Right lobe of liver (tissue), 6 donors: ENCODE measurements around the gene UNC13B. TPM values are rescaled to one million over a fixed set of nuclear protein-coding genes. Genes with fewer than 3 reads are reported as not detected.

Experiments used
- ATAC-seq, 4 donors: fragments of 200-7000 bp; cut with Tn5 transposase; one replicate each; pipeline ENCODE4 v1.9.1; 2020; ENCODE audit warnings: mild to moderate bottlenecking in 4 of 4, moderate library complexity in 4 of 4
- DNase-seq, 3 donors: peaks; one replicate each; pipeline ENCODE4 v3.0.0-alpha.2; 2020
- H3K27ac ChIP-seq, 3 donors: fragments of 200-600 bp; one replicate each; pipeline ENCODE4 v1.8.0; 2022
- H3K27me3 ChIP-seq, 2 donors: fragments of 200-600 bp; one replicate each; pipeline ENCODE4 v1.8.0; 2022
- H3K36me3 ChIP-seq, 4 donors: fragments of 200-600 bp; sonication (generic) in 1 of 4; one replicate each; pipeline versions ENCODE4 v1.5.1 to v1.8.0; 2017 to 2022; ENCODE audit warnings: control low read depth in 1 of 4
- H3K4me1 ChIP-seq, 4 donors: fragments of 200-600 bp; sonication (generic) in 1 of 4; one replicate each; pipeline versions ENCODE4 v1.5.1 to v1.8.0; 2017 to 2022; ENCODE audit warnings: control low read depth in 1 of 4
- H3K4me3 ChIP-seq, 3 donors: fragments of 200-600 bp; one replicate each; pipeline ENCODE4 v1.8.0; 2022
- H3K9me3 ChIP-seq, 4 donors: fragments of 200-600 bp; sonication (generic) in 1 of 4; one replicate each; pipeline versions ENCODE4 v1.5.1 to v1.8.0; 2017 to 2022; ENCODE audit warnings: control low read depth in 1 of 4
- POLR2A ChIP-seq: fragments of 450-650 bp; IDR thresholded peaks from one replicate; pipeline ENCODE4 v1.6.1; 2017; ENCODE audit warnings: antibody characterized with exemption, mild to moderate bottlenecking
- WGBS: methylation state at CpG from one replicate; pipeline ENCODE4 v1.1.6; 2018; ENCODE audit warnings: low coverage, low lambda C conversion rate; ENCODE audit not compliant: insufficient coverage; ENCODE audit errors: missing lambda C conversion rate; 5-methylcytosine and 5-hydroxymethylcytosine counted together
- intact Hi-C, 2 donors: fragments of 100-400 bp; cut with DNase I; formaldehyde crosslinking; loops; one replicate each; pipeline versions ENCODE4 v1.11.2 to v1.14.1; 2022
- total RNA-seq, 6 experiments: library from RNA; depleted of rRNA in 2 of 6; stranded (reverse); fragments of >200 nt in 2 of 6; fragmentation: NEBNext Ultra II Directional in 3 of 6; extraction: Animal tissue kit (Norgen Biotek cat#: 25700) in 3 of 6; gene quantifications; one replicate each; pipeline versions ENCODE4 v1.1.0 to v1.2.4, GENCODE V29; 2016 to 2023
- TF ChIP-seq, protein P1 (sequence below), 4 donors: fragments of 200-600 bp in 3 of 4; fragments of 450-650 bp in 1 of 4; IDR thresholded peaks; one replicate each; pipeline versions ENCODE4 v1.5.1 to v1.8.0; 2016 to 2022; ENCODE audit warnings: antibody characterized with exemption in 4 of 4, mild to moderate bottlenecking in 2 of 4
- donor health status: DM: no; HTN: yes; CAD: no.
- donor health status: DM: no; HTN: no; CAD: no.
- donor health status: DM: no; HTN: no; CAD: no.
- donor health status: DM: no; HTN: yes; CAD: no.
- donor health status: DM: no; HTN: yes; CAD: no.

UNC13B gene
- total RNA-seq, 6 experiments from 2014 or later, result 14.5 to 23.0 (median 20.7) TPM

DNA sequence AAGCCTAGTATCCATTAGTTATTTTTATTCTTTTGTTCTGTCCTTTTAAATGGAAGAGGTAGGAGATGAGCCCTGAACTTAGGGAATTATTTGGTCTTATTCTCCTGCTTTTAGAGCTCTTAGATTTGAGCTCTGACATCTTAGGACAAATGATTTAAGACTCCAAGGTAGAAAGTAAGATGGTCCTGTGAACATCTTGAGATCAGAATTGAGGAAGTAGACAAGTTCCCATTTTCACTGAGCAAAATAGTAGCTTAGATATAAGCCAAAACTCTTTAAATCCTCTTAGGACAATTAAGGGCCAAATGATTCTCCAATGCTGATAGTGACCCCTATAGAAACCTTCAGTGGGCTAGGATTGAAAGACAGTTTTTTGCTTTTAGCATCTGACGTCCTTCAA is 275.1 kb downstream of the UNC13B start:
- no peak for TF ChIP-seq POLR2A
- TF ChIP-seq, protein P1, sequence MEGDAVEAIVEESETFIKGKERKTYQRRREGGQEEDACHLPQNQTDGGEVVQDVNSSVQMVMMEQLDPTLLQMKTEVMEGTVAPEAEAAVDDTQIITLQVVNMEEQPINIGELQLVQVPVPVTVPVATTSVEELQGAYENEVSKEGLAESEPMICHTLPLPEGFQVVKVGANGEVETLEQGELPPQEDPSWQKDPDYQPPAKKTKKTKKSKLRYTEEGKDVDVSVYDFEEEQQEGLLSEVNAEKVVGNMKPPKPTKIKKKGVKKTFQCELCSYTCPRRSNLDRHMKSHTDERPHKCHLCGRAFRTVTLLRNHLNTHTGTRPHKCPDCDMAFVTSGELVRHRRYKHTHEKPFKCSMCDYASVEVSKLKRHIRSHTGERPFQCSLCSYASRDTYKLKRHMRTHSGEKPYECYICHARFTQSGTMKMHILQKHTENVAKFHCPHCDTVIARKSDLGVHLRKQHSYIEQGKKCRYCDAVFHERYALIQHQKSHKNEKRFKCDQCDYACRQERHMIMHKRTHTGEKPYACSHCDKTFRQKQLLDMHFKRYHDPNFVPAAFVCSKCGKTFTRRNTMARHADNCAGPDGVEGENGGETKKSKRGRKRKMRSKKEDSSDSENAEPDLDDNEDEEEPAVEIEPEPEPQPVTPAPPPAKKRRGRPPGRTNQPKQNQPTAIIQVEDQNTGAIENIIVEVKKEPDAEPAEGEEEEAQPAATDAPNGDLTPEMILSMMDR (IDR thresholded peaks at IDR 0.05), result no peak
- intact Hi-C loops, result no loop called here
- Histone ChIP-seq H3K27ac (no peak overlapping the region), H3K36me3 (no peaks in the 10 kb centered on the region), H3K27me3 (no peaks in the 10 kb centered on the region), H3K9me3 (no peaks in the 10 kb centered on the region), H3K4me3 (no peak overlapping the region), H3K4me1 (no peaks in the 10 kb centered on the region)
- 79% methylated on average over 1 of the region's 1 CpG for WGBS
- no peak for DNase-seq
- ATAC-seq, result no peak

DNA sequence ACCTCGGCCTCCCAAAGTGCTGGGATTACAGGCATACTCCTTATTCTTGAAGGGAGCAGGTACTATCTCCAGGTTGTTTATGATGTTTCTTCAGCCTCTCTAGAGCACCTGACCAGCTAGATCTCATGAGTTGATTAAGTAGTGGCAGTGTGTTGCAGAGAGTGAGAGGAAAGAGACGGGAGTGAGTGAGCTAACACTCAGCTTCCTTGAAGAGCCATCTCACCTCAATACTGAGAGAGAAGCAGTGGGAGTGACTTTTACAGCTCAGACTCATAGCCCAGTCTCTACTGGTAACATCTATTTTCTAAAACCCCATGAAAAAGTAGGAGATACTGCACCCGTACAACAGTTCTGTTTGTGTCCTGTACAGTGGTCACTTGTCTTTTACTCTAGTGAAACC is 284.2 kb downstream of the UNC13B start:
- Histone ChIP-seq H3K27ac (no peak overlapping the region), H3K4me1 (no peaks in the 10 kb centered on the region), H3K36me3 (no peaks in the 10 kb centered on the region), H3K4me3 (no peak overlapping the region), H3K27me3 (no peaks in the 10 kb centered on the region), H3K9me3 (no peaks in the 10 kb centered on the region)
- DNase-seq, result no peak
- intact Hi-C loops, result no loop called here
- ATAC-seq, result no peak
- 86% methylated on average over 2 of the region's 3 CpGs for WGBS
- TF ChIP-seq, protein P1 (IDR thresholded peaks at IDR 0.05), result no peak
- no peak for TF ChIP-seq POLR2A

DNA sequence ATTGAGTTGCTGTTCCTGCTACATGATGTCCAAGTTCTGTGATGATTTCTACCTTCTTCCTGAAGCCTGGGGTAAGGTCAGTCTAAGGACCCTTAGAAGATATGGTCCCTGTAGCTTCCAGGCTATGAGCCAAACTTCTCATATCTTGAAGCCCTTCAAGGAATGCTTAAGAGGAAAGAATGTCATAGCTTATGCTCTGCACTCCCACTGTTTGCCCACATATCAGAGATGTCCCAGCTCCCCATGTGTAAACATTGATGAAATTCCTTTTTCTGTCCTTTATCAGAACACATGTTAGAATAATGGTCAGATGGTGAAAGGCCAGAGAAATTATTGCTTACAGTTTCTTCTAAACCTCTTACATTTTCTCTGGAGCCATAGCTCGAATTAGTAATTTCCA is 286.7 kb downstream of the UNC13B start:
- intact Hi-C loops, result no loop called here
- WGBS, result 50% methylated on average over 1 of the region's 1 CpG
- no peak overlapping the region for H3K27ac ChIP-seq

DNA sequence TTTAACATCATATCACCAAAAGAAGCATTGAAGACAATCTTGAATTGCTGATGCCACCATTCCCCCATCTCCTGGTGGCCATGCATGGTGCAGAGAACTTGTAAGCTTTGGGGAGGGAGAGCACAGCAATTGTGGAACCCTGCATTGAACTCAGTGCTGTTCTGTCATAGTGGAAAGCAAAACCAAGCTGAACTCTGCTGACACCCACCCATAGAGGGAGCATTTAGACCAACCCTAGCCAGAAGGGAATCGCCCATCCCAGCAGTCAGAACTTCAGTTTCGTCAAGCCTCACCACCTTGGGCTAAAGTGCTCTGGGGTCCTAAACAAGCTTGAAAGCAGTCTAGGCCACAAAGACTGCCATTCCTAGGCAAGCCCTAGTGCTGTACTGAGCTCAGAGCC is 290.7 kb downstream of the UNC13B start:
- no peaks in the 10 kb centered on the region for H3K9me3 ChIP-seq
- no peak for TF ChIP-seq POLR2A
- TF ChIP-seq, protein P1 (IDR thresholded peaks at IDR 0.05), result no peak
- H3K27ac ChIP-seq, result no peak overlapping the region
- ATAC-seq (no peak), DNase-seq (no peak)
- WGBS, result no CpG with 5 or more reads among the region's 2 CpGs
- H3K4me1 ChIP-seq, result no peaks in the 10 kb centered on the region
- H3K27me3 ChIP-seq, result no peaks in the 10 kb centered on the region
- no peak overlapping the region for H3K4me3 ChIP-seq
- intact Hi-C loops, result no loop called here
- H3K36me3 ChIP-seq, result no peaks in the 10 kb centered on the region

More for the DNA sequence above, 286.7 kb downstream of the UNC13B start:
- no peak for TF ChIP-seq POLR2A
- TF ChIP-seq, protein P1 (IDR thresholded peaks at IDR 0.05), result no peak
- Histone ChIP-seq H3K4me3 (no peak overlapping the region), H3K36me3 (no peaks in the 10 kb centered on the region), H3K9me3 (no peaks in the 10 kb centered on the region), H3K4me1 (no peaks in the 10 kb centered on the region), H3K27me3 (no peaks in the 10 kb centered on the region)
- ATAC-seq (no peak), DNase-seq (no peak)

DNA sequence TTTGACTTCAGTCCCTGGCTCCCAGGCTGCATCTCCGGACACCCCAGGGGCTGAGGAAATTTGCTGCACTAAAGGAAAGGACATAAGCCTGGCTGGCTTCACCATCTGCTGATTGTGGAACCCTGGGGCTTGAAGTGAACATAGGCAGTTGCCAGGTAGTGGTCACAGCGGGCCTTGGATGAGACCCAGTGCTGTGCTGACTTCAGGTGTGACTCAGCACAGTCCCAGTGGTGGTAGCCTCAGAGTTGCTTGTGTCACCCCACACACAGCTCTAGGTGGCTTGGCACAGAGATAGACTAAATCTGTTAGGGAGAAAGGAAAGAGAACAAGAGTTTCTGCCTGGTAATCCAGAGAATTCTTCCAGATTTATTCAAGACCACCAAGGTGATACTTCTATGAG is 292.0 kb downstream of the UNC13B start:
- intact Hi-C loops, result no loop called here
- 100% methylated on average over 1 of the region's 2 CpGs for WGBS

More for the DNA sequence above, 292.0 kb downstream of the UNC13B start:
- Histone ChIP-seq H3K4me3 (no peak overlapping the region), H3K27me3 (no peaks in the 10 kb centered on the region), H3K4me1 (no peaks in the 10 kb centered on the region), H3K27ac (no peak overlapping the region), H3K9me3 (no peaks in the 10 kb centered on the region), H3K36me3 (no peaks in the 10 kb centered on the region)
- DNase-seq, result no peak
- TF ChIP-seq POLR2A, result no peak
- TF ChIP-seq, protein P1 (IDR thresholded peaks at IDR 0.05), result no peak
- peak in 1 of 4 donors; percentile 43 for ATAC-seq
